CD4-positive, alpha-beta T cell treated with Interleukin-15 for 4 hours (primary cell): ENCODE measurements around the gene SPOCK2.

ENCODE experiments used
- DNase-seq: peaks from one replicate; pipeline ENCODE4 v3.0.0-alpha.2; 2020; ENCODE audit warnings: low spot score

SPOCK2 gene

GRCh38 chr10:72058347-72058898 lies 29.9 kb downstream of the SPOCK2 start:
- DNase-seq, result no peak

- DNase-seq, result no peak
These were observed 31.2 kb downstream of the SPOCK2 start for GRCh38 chr10:72056932-72057751.

GRCh38 chr10:72056113-72056512 lies 32.2 kb downstream of the SPOCK2 start:
- DNase-seq, result no peak

GRCh38 chr10:72053690-72054089 lies 34.7 kb downstream of the SPOCK2 start:
- DNase-seq, result no peak

- DNase-seq, result no peak
These were observed 37.5 kb downstream of the SPOCK2 start for GRCh38 chr10:72050873-72051272.

GRCh38 chr10:72049969-72050781 lies 38.2 kb downstream of the SPOCK2 start:
- no peak for DNase-seq

- no peak for DNase-seq
These were observed 38.9 kb downstream of the SPOCK2 start for GRCh38 chr10:72049472-72049871.

GRCh38 chr10:72048450-72049124 lies 39.8 kb downstream of the SPOCK2 start:
- peak; percentile 90 for DNase-seq

GRCh38 chr10:72045586-72045985 lies 42.8 kb downstream of the SPOCK2 start:
- DNase-seq, result no peak

GRCh38 chr10:72044417-72045041 lies 43.8 kb downstream of the SPOCK2 start:
- DNase-seq, result no peak

GRCh38 chr10:72043016-72043834 lies 45.1 kb downstream of the SPOCK2 start:
- DNase-seq, result no peak

GRCh38 chr10:72041491-72041890 lies 46.9 kb downstream of the SPOCK2 start:
- DNase-seq, result no peak

GRCh38 chr10:72039377-72039776 lies 49.0 kb downstream of the SPOCK2 start:
- no peak for DNase-seq

GRCh38 chr10:72038458-72039001 lies 49.8 kb downstream of the SPOCK2 start:
- no peak for DNase-seq

- no peak for DNase-seq
These were observed 50.5 kb downstream of the SPOCK2 start for GRCh38 chr10:72037811-72038210.

GRCh38 chr10:72037266-72037665 lies 51.1 kb downstream of the SPOCK2 start:
- no peak for DNase-seq

GRCh38 chr10:72035252-72035887 lies 53.0 kb downstream of the SPOCK2 start:
- DNase-seq, result no peak

- no peak for DNase-seq
These were observed 53.6 kb downstream of the SPOCK2 start for GRCh38 chr10:72034761-72035160.

- no peak for DNase-seq
These were observed 54.3 kb downstream of the SPOCK2 start for GRCh38 chr10:72034040-72034499.
